GM21423 (cell line): ENCODE results near the gene ATP11A.
A peak's percentile ranks its signal among the peaks of the same experiment; 100 is the strongest.
"Not testable (repeated sequence)": the region's sequence is repeated elsewhere in the genome, so short reads cannot be mapped to it uniquely, and the experiment has no call there.

Experiments
- ATAC-seq: cut with Tn5 transposase; IDR thresholded peaks from one replicate; pipeline ENCODE4 v1.9.1; 2021; ENCODE audit warnings: mild to moderate bottlenecking, moderate library complexity; ENCODE audit not compliant: unreplicated experiment

Gene ATP11A

GRCh38 chr13:112873851-112874750 lies 184.3 kb downstream of the ATP11A start:
- peak; percentile 80 for ATAC-seq

- ATAC-seq, result no peak
Measured at GRCh38 chr13:112874751-112875300, 185.0 kb downstream of the ATP11A start.

GRCh38 chr13:112875627-112876026 lies 185.8 kb downstream of the ATP11A start:
- no peak for ATAC-seq

- no peak for ATAC-seq
Measured at GRCh38 chr13:112876305-112877000, 186.6 kb downstream of the ATP11A start.

- ATAC-seq, result no peak
Measured at GRCh38 chr13:112877066-112877465, 187.2 kb downstream of the ATP11A start.

GRCh38 chr13:112877539-112877938 lies 187.7 kb downstream of the ATP11A start:
- ATAC-seq, result no peak

- no peak for ATAC-seq
Measured at GRCh38 chr13:112877976-112878955, 188.4 kb downstream of the ATP11A start.

- no peak for ATAC-seq
Measured at GRCh38 chr13:112879283-112879833, 189.5 kb downstream of the ATP11A start.

- no peak for ATAC-seq
Measured at GRCh38 chr13:112880221-112880641, 190.4 kb downstream of the ATP11A start.

GRCh38 chr13:112880976-112881540 lies 191.2 kb downstream of the ATP11A start:
- ATAC-seq, result no peak

GRCh38 chr13:112881656-112882554 lies 192.1 kb downstream of the ATP11A start:
- no peak for ATAC-seq

- no peak for ATAC-seq
Measured at GRCh38 chr13:112882555-112883024, 192.8 kb downstream of the ATP11A start.

- no peak for ATAC-seq
Measured at GRCh38 chr13:112883241-112883945, 193.6 kb downstream of the ATP11A start.

GRCh38 chr13:112884700-112885099 lies 194.9 kb downstream of the ATP11A start:
- ATAC-seq, result not testable (repeated sequence)

- ATAC-seq, result no peak
Measured at GRCh38 chr13:112885242-112885781, 195.5 kb downstream of the ATP11A start.

- ATAC-seq, result no peak
Measured at GRCh38 chr13:112885782-112886268, 196.0 kb downstream of the ATP11A start.

- no peak for ATAC-seq
Measured at GRCh38 chr13:112887151-112887550, 197.3 kb downstream of the ATP11A start.

GRCh38 chr13:112887557-112887991 lies 197.7 kb downstream of the ATP11A start:
- no peak for ATAC-seq
